NK-92 (cell line): ENCODE results near the gene OOSP4A.
"Not testable (repeated sequence)": the region's sequence is repeated elsewhere in the genome, so short reads cannot be mapped to it uniquely, and the experiment has no call there.

ENCODE experiments used
- DNase-seq: peaks from one replicate; lab custom pipeline; 2025; ENCODE audit not compliant: unreplicated experiment; lab: John Stamatoyannopoulos, UW

The OOSP4A gene

GRCh38 chr11:59973097-59973496 lies 9.3 kb downstream of the OOSP4A start:
- DNase-seq = no peak

- no peak for DNase-seq
These were observed 17.4 kb downstream of the OOSP4A start for GRCh38 chr11:59981106-59981770.

GRCh38 chr11:59982037-59982436 lies 18.2 kb downstream of the OOSP4A start:
- DNase-seq = not testable (repeated sequence)

- no peak for DNase-seq
These were observed 19.4 kb downstream of the OOSP4A start for GRCh38 chr11:59983212-59983611.

- no peak for DNase-seq
These were observed 20.5 kb downstream of the OOSP4A start for GRCh38 chr11:59984368-59984767.

- no peak for DNase-seq
These were observed 26.6 kb downstream of the OOSP4A start for GRCh38 chr11:59990421-59990820.

GRCh38 chr11:59992425-59992824 lies 28.6 kb downstream of the OOSP4A start:
- DNase-seq = no peak

GRCh38 chr11:59997800-59998199 lies 34.0 kb downstream of the OOSP4A start:
- no peak for DNase-seq

GRCh38 chr11:59999691-60000090 lies 35.9 kb downstream of the OOSP4A start:
- no peak for DNase-seq

- no peak for DNase-seq
These were observed 39.9 kb downstream of the OOSP4A start for GRCh38 chr11:60003729-60004128.

GRCh38 chr11:60005360-60005759 lies 41.5 kb downstream of the OOSP4A start:
- DNase-seq = no peak

- no peak for DNase-seq
These were observed 53.0 kb downstream of the OOSP4A start, which contains the start of gene OOSP4B for GRCh38 chr11:60016881-60017280. Gene OOSP4B (plus strand): TSS chr11:60017181.

GRCh38 chr11:60018058-60018457 lies 54.2 kb downstream of the OOSP4A start:
- DNase-seq = no peak
